IMR-90 (cell line): ENCODE results near the gene NPAS2. TPM values are rescaled to one million over a fixed set of nuclear protein-coding genes. Genes with fewer than 3 reads are reported as not detected.

Source experiments
- ATAC-seq: fragments of 200-7000 bp; cut with Tn5 transposase; 2 replicates; pipeline ENCODE4 v1.9.1; 2020; ENCODE audit warnings: low read depth, mild to moderate bottlenecking, moderate library complexity
- BruUV-seq: library from RNA; stranded (reverse); fragments of 400-500 nt; replicated peaks from 2 replicates; lab custom pipeline; 2021; lab: Mats Ljungman, UMichigan
- CTCF ChIA-PET: fragments of 300-600 bp; formaldehyde crosslinking; extraction: SDS; loops from one replicate; lab custom pipeline; 2021; ENCODE audit warnings: antibody characterized with exemption; lab: Yijun Ruan, JAX
- POLR2A ChIA-PET: fragments of 300-600 bp; sonication (Branson Sonifier 250); formaldehyde crosslinking; loops from one replicate; lab custom pipeline; 2022; ENCODE audit warnings: antibody characterized with exemption; ENCODE audit not compliant: unreplicated experiment; lab: Charles Lee
- DNase-seq: peaks from one replicate; pipeline ENCODE4 v3.0.0; 2013
- H2AFZ ChIP-seq: replicated peaks from 2 replicates; pipeline ENCODE3; 2013; ENCODE audit warnings: low read length, mild to moderate bottlenecking; ENCODE audit not compliant: poor library complexity
- H2AK5ac ChIP-seq: 2 replicates; pipeline ENCODE4 v1.6.1; 2013; ENCODE audit warnings: low read depth, low read length, inconsistent platforms
- H2AK9ac ChIP-seq: replicated peaks from 2 replicates; pipeline ENCODE3; 2013; ENCODE audit warnings: mild to moderate bottlenecking, low read depth, low read length, moderate library complexity; ENCODE audit not compliant: poor library complexity
- H2BK120ac ChIP-seq: 2 replicates; pipeline ENCODE4 v1.6.1; 2013; ENCODE audit warnings: low read depth, low read length, inconsistent platforms
- H2BK15ac ChIP-seq: 3 replicates; pipeline ENCODE4 v1.6.1; 2013; ENCODE audit warnings: low read depth, low read length, inconsistent platforms
- H2BK20ac ChIP-seq: 2 replicates; pipeline ENCODE4 v1.6.1; 2013; ENCODE audit warnings: low read depth, mild to moderate bottlenecking, inconsistent platforms, low read length, moderate library complexity
- H2BK5ac ChIP-seq: 2 replicates; pipeline ENCODE4 v1.6.1; 2013; ENCODE audit warnings: mild to moderate bottlenecking, low read depth, low read length, inconsistent platforms; ENCODE audit not compliant: poor library complexity, severe bottlenecking
- H3K14ac ChIP-seq: replicated peaks from 2 replicates; pipeline ENCODE4 v1.6.1; 2013; ENCODE audit warnings: low read depth, low read length, inconsistent platforms
- H3K18ac ChIP-seq: 2 replicates; pipeline ENCODE4 v1.6.1; 2013; ENCODE audit warnings: low read depth, low read length, control low read depth
- H3K23ac ChIP-seq: 2 replicates; pipeline ENCODE4 v1.6.1; 2013; ENCODE audit warnings: low read depth, low read length, inconsistent platforms
- H3K27ac ChIP-seq: 2 replicates; pipeline ENCODE4 v1.5.1; 2013; ENCODE audit warnings: mild to moderate bottlenecking, control low read depth, low read length; ENCODE audit not compliant: insufficient read depth
- H3K27me3 ChIP-seq: 2 replicates; pipeline ENCODE4 v1.6.1; 2013; ENCODE audit warnings: low read length; ENCODE audit not compliant: control insufficient read depth, insufficient read depth
- H3K36me3 ChIP-seq: 2 replicates; pipeline ENCODE4 v1.6.1; 2013; ENCODE audit warnings: low read length, mixed read lengths; ENCODE audit not compliant: control insufficient read depth, insufficient read depth
- H3K4ac ChIP-seq: 2 replicates; pipeline ENCODE4 v1.6.1; 2013; ENCODE audit warnings: low read depth, low read length, inconsistent platforms
- H3K4me1 ChIP-seq: 2 replicates; pipeline ENCODE4 v1.6.1; 2013; ENCODE audit warnings: low read length, mixed read lengths; ENCODE audit not compliant: control insufficient read depth, insufficient read depth
- H3K4me2 ChIP-seq: 2 replicates; pipeline ENCODE4 v1.6.1; 2013; ENCODE audit warnings: low read depth, mild to moderate bottlenecking, control low read depth, low read length, moderate library complexity
- H3K4me3 ChIP-seq: 2 replicates; pipeline ENCODE4 v1.5.1; 2013; ENCODE audit warnings: low read depth, mild to moderate bottlenecking, control low read depth, low read length, moderate library complexity; ENCODE audit not compliant: insufficient read depth
- H3K56ac ChIP-seq: 2 replicates; pipeline ENCODE4 v1.6.1; 2013; ENCODE audit warnings: low read length, inconsistent platforms; ENCODE audit not compliant: insufficient read depth; ENCODE audit errors: extremely low read depth
- H3K79me1 ChIP-seq, 2 experiments: 2 replicates each; pipeline ENCODE4 v1.6.1; 2013; ENCODE audit warnings: low read length in 2 of 2, inconsistent platforms in 1 of 2, low read depth in 1 of 2
- H3K9ac ChIP-seq: 2 replicates; pipeline ENCODE4 v1.6.1; 2013; ENCODE audit warnings: low read depth, low read length, control low read depth
- H3K9me1 ChIP-seq: 2 replicates; pipeline ENCODE4 v1.6.1; 2013; ENCODE audit warnings: low read length, inconsistent platforms; ENCODE audit not compliant: insufficient read depth
- H3K9me3 ChIP-seq: 2 replicates; pipeline ENCODE4 v1.6.1; 2013; ENCODE audit warnings: low read length; ENCODE audit not compliant: control insufficient read depth, insufficient read depth
- H4K20me1 ChIP-seq: 2 replicates; pipeline ENCODE4 v1.6.1; 2013; ENCODE audit warnings: low read length, inconsistent platforms; ENCODE audit not compliant: insufficient read depth
- H4K5ac ChIP-seq: 2 replicates; pipeline ENCODE4 v1.6.1; 2013; ENCODE audit warnings: mild to moderate bottlenecking, low read depth, low read length, control low read depth
- H4K8ac ChIP-seq, 2 experiments: 2 replicates each; pipeline ENCODE4 v1.6.1; 2013; ENCODE audit warnings: low read depth in 2 of 2, low read length in 2 of 2, control low read depth in 1 of 2, inconsistent platforms in 1 of 2
- H4K91ac ChIP-seq: 2 replicates; pipeline ENCODE4 v1.6.1; 2013; ENCODE audit warnings: low read depth, low read length, inconsistent platforms; ENCODE audit not compliant: insufficient read depth
- BHLHE40 ChIP-seq: fragments of 150-350 bp; IDR thresholded peaks from 2 replicates; pipeline ENCODE4 v1.6.1; 2016; ENCODE audit warnings: mild to moderate bottlenecking, low read depth, low read length
- CEBPB ChIP-seq: IDR thresholded peaks from 2 replicates; pipeline ENCODE4 v1.6.1; 2012; ENCODE audit warnings: low read depth, low read length, improper control_type of control experiment
- CHD1 ChIP-seq: IDR thresholded peaks from 2 replicates; pipeline ENCODE4 v1.6.1; 2012; ENCODE audit warnings: low read depth, low read length, improper control_type of control experiment
- CTCF ChIP-seq: conservative IDR thresholded peaks from 2 replicates; pipeline ENCODE4 v1.5.1; 2012; ENCODE audit warnings: mild to moderate bottlenecking, low read depth, low read length, improper control_type of control experiment
- ELK1 ChIP-seq: fragments of 150-350 bp; IDR thresholded peaks from 2 replicates; pipeline ENCODE4 v1.6.1; 2016; ENCODE audit warnings: low read depth, mild to moderate bottlenecking, low read length, moderate library complexity, borderline replicate concordance
- FOS ChIP-seq: fragments of 150-350 bp; IDR thresholded peaks from 2 replicates; pipeline ENCODE4 v1.6.1; 2016; ENCODE audit warnings: low read depth, low read length
- MAFK ChIP-seq: IDR thresholded peaks from 2 replicates; pipeline ENCODE4 v1.6.1; 2012; ENCODE audit warnings: low read depth, low read length, improper control_type of control experiment
- MAZ ChIP-seq: IDR thresholded peaks from 2 replicates; pipeline ENCODE4 v1.6.1; 2012; ENCODE audit warnings: low read depth, mild to moderate bottlenecking, low read length, improper control_type of control experiment, moderate library complexity, borderline replicate concordance
- MXI1 ChIP-seq: IDR thresholded peaks from 2 replicates; pipeline ENCODE4 v1.6.1; 2012; ENCODE audit warnings: low read depth, mild to moderate bottlenecking, low read length, moderate library complexity, borderline replicate concordance
- NFE2L2 ChIP-seq: fragments of 150-350 bp; IDR thresholded peaks from 2 replicates; pipeline ENCODE4 v1.6.1; 2016; ENCODE audit warnings: low read depth, mild to moderate bottlenecking, low read length
- POLR2A ChIP-seq: IDR thresholded peaks from 2 replicates; pipeline ENCODE4 v1.6.1; 2012; ENCODE audit warnings: mild to moderate bottlenecking, low read depth, low read length
- RAD21 ChIP-seq: IDR thresholded peaks from 2 replicates; pipeline ENCODE4 v1.6.1; 2012; ENCODE audit warnings: low read length, improper control_type of control experiment
- RCOR1 ChIP-seq: IDR thresholded peaks from 2 replicates; pipeline ENCODE4 v1.6.1; 2012; ENCODE audit warnings: mild to moderate bottlenecking, low read length, improper control_type of control experiment; ENCODE audit not compliant: insufficient replicate concordance
- SMC3 ChIP-seq: fragments of 150-350 bp; IDR thresholded peaks from 2 replicates; pipeline ENCODE4 v1.6.1; 2016; ENCODE audit warnings: low read depth, mild to moderate bottlenecking, antibody characterized with exemption, low read length, moderate library complexity
- USF2 ChIP-seq: fragments of 150-350 bp; IDR thresholded peaks from 2 replicates; pipeline ENCODE4 v1.6.1; 2017; ENCODE audit warnings: mild to moderate bottlenecking, antibody characterized with exemption, low read length, low read depth
- WGBS, 2 experiments: methylation state at CpG; one replicate each; pipeline versions ENCODE4 v1.1.5 to v1.1.7; 2013; ENCODE audit warnings: missing lambda C conversion rate in 2 of 2; ENCODE audit not compliant: insufficient read length in 1 of 2; ENCODE audit errors: extremely low coverage in 2 of 2; 5-methylcytosine and 5-hydroxymethylcytosine counted together
- dilution Hi-C: fragments of 300-500 bp; cut with HindIII; formaldehyde crosslinking; loops from one replicate; pipeline ENCODE4 v1.14.3; 2018; ENCODE audit warnings: low sequenced_read_pairs; ENCODE audit not compliant: unreplicated experiment
- in situ Hi-C: fragments of 300-500 bp; cut with MboI; formaldehyde crosslinking; loops from 3 replicates; pipeline ENCODE4 v1.14.3; 2019; ENCODE audit warnings: low sequenced_read_pairs, inconsistent platforms, mixed read lengths
- intact Hi-C: fragments of 100-400 bp; cut with micrococcal nuclease; formaldehyde crosslinking; loops from 2 replicates; pipeline ENCODE4 v1.10.0; 2022
- polyA plus RNA-seq, 3 experiments: library from polyadenylated mRNA; depleted of rRNA; stranded (reverse); fragments of >200 nt; gene quantifications; 2 replicates each; pipeline ENCODE4 v1.2.3, GENCODE V29; 2012; ENCODE audit warnings: low replicate concordance in 1 of 3
- total RNA-seq: library from RNA; depleted of rRNA; stranded (reverse); fragments of >200 nt; gene quantifications from 2 replicates; pipeline ENCODE4 v1.2.3, GENCODE V29; 2012

The NPAS2 gene
- total and polyA plus RNA-seq, 2 of the 4 experiments (the other 2 are of a cell fraction): 5.2 to 14.8 TPM

- H3K4me1 ChIP-seq: peaks cover 8% of the 10 kb centered on the region
- DNase-seq (no peak), ATAC-seq (no peak)
- peaks cover 8% of the 10 kb centered on the region for H4K20me1 ChIP-seq
- no peak overlapping the region for H4K5ac ChIP-seq
- H3K4me2 ChIP-seq: no peak overlapping the region
- no peak overlapping the region for H3K4me3 ChIP-seq
- no peak overlapping the region for H4K8ac ChIP-seq
- ChIA-PET POLR2A (interaction anchor here (0.5 kb wide), 1 partner anchor 21 kb away, joined by 4 read pairs; no protein-coding TSS in a partner anchor), CTCF (no interaction called here)
- dilution Hi-C loops (no loop called here), intact Hi-C loops (no loop called here), in situ Hi-C loops (no loop called here)
- H3K14ac ChIP-seq: no peak overlapping the region
- 100% methylated on average over 5 of the region's 8 CpGs; no CpG with 5 or more reads in 1 of the 2 experiments for WGBS, 2 experiments
- no peak overlapping the region for H3K27ac ChIP-seq
- peaks cover 17 to 28% of the 10 kb centered on the region in 2 experiments for H3K79me1 ChIP-seq
- H2BK15ac ChIP-seq: no peak overlapping the region
- H2AK9ac ChIP-seq: no peak overlapping the region
- H4K91ac ChIP-seq: no peak overlapping the region
- H2AFZ ChIP-seq: no peak overlapping the region
- no peak overlapping the region for H2AK5ac ChIP-seq
- H3K27me3 ChIP-seq: no peaks in the 10 kb centered on the region
- H2BK120ac ChIP-seq: no peak overlapping the region
- H3K18ac ChIP-seq: no peak overlapping the region
- no peaks in the 10 kb centered on the region for H3K36me3 ChIP-seq
- BruUV-seq: no TSS peak
- H2BK20ac ChIP-seq: no peak overlapping the region
- no peak overlapping the region for H3K56ac ChIP-seq
- peaks cover 13% of the 10 kb centered on the region for H3K9me1 ChIP-seq
- no peak overlapping the region for H2BK5ac ChIP-seq
- H3K4ac ChIP-seq: no peak overlapping the region
- no peaks in the 10 kb centered on the region for H3K9me3 ChIP-seq
- no peak overlapping the region for H3K9ac ChIP-seq
- TF ChIP-seq FOS (no peak), CTCF (no peak), RAD21 (no peak), MAZ (no peak), CHD1 (no peak), ELK1 (no peak), RCOR1 (no peak), MXI1 (no peak), BHLHE40 (no peak), USF2 (no peak), CEBPB (no peak), NFE2L2 (no peak), MAFK (no peak), SMC3 (no peak), POLR2A (no peak)
- no peak overlapping the region for H3K23ac ChIP-seq
Observed at GRCh38 chr2:100898035-100898665, 78.2 kb downstream of the NPAS2 start.
